ENCODE data around the gene GLIS1. TPM values are rescaled to one million over a fixed set of nuclear protein-coding genes. Genes with fewer than 3 reads are reported as not detected.
A peak's percentile ranks its signal among the peaks of the same experiment; 100 is the strongest.

Gene GLIS1
- total and polyA plus RNA-seq, 5 donors from 2014 or later = not detected

DNA sequence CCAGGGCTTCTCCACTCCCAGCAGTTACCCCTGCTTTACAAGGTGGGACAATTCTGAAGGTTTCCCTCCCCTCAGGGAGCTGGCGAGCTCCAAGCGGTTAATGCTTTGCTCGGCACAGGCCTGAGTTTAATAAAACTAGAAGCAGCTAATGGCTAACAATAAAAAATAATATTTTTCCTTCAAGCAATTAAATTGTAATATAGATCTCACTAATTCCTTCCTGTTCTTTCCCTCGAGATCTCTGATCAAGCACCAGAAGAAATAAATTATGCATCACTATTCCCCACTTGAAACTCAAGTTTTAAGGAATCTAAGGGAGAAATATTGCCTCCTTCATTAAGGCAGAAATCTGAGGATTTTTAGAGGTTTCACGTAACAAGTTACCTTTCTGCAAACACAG is 42.9 kb downstream of the GLIS1 start:
- Mint-ChIP-seq H3K27me3 (peaks cover 5% of the 10 kb centered on the region), H3K4me3 (no peak overlapping the region), H3K27ac (no peak overlapping the region), H3K4me1 (peaks cover 0 to 2% (median 0%) of the 10 kb centered on the region in 4 donors), H3K9me3 (no peaks in the 10 kb centered on the region), H3K36me3 (no peaks in the 10 kb centered on the region)
- no peak overlapping the region for H3K27ac ChIP-seq (ENCODE audit: insufficient read depth, low read length, poor library complexity, severe bottlenecking)
- ATAC-seq (ENCODE audit: low read depth in 2 of 2) (no peak), DNase-seq (no peak)
- no peak overlapping the region for H3K4me3 ChIP-seq (ENCODE audit: low read depth, low read length)
- no peaks in the 10 kb centered on the region for H3K27me3 ChIP-seq (ENCODE audit: control insufficient read depth, insufficient read depth, low read length)
- H3K9me3 ChIP-seq (ENCODE audit: control insufficient read depth in 2 of 2, low read length in 2 of 2) = no peaks in the 10 kb centered on the region
- H3K36me3 ChIP-seq (ENCODE audit: control insufficient read depth, insufficient read depth, low read length) = no peaks in the 10 kb centered on the region
- H3K4me1 ChIP-seq (ENCODE audit: control insufficient read depth, insufficient read depth, low read length, poor library complexity, severe bottlenecking) = no peaks in the 10 kb centered on the region

DNA sequence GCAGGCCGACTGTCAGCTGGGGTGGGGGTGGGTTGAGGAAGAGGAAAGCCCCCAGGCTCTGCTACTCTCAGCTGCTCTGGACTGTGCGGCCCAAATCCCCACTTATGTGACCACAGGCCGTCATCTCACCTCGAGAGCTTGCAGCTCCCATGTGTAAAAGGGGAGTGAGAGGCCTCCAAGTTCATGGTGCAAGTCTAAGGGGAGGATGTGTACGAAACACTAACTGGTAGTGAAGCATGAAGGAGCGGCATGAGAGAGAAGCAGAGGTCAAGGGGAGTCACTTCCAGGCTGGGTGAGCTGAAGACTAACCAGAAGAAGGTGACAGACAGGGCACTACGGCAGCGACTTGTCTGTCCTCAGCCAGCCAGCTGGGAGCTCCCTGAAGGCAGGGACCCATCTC is 43.8 kb downstream of the GLIS1 start:
- no peaks in the 10 kb centered on the region for H3K9me3 ChIP-seq (ENCODE audit: control insufficient read depth in 2 of 2, low read length in 2 of 2)
- no peaks in the 10 kb centered on the region for H3K4me1 ChIP-seq (ENCODE audit: control insufficient read depth, insufficient read depth, low read length, poor library complexity, severe bottlenecking)
- Mint-ChIP-seq H3K27ac (no peak overlapping the region), H3K4me3 (no peak overlapping the region), H3K36me3 (no peaks in the 10 kb centered on the region), H3K4me1 (peaks cover 0 to 2% (median 0%) of the 10 kb centered on the region in 4 donors), H3K27me3 (peaks cover under 1% of the 10 kb centered on the region), H3K9me3 (no peaks in the 10 kb centered on the region)
- H3K27me3 ChIP-seq (ENCODE audit: control insufficient read depth, insufficient read depth, low read length) = no peaks in the 10 kb centered on the region
- H3K36me3 ChIP-seq (ENCODE audit: control insufficient read depth, insufficient read depth, low read length) = no peaks in the 10 kb centered on the region
- DNase-seq (no peak), ATAC-seq (ENCODE audit: low read depth in 2 of 2) (no peak)
- H3K27ac ChIP-seq (ENCODE audit: insufficient read depth, low read length, poor library complexity, severe bottlenecking) = no peak overlapping the region
- H3K4me3 ChIP-seq (ENCODE audit: low read depth, low read length) = no peak overlapping the region

DNA sequence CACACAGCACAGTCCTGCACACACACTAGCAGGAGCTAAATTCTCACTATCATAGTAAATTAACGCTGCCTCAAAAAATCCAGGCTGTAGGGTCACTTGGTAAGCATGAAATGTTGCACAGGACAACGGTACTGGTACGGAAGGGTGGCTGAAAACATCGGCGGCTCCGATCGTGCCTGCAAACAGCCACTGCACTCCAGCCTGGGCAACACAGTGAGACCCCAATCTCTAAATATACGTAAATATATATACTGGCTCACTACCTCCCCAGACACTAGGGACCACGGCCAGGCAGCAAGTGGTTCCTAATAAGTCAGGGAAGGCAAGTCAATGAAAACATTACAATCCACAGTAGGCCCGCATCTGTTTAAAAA is 44.3 kb downstream of the GLIS1 start:
- Mint-ChIP-seq H3K4me3 (no peak overlapping the region), H3K4me1 (peaks cover 0 to 2% (median 0%) of the 10 kb centered on the region in 4 donors), H3K36me3 (no peaks in the 10 kb centered on the region), H3K27me3 (peaks cover 4% of the 10 kb centered on the region), H3K9me3 (no peaks in the 10 kb centered on the region), H3K27ac (no peak overlapping the region)
- ATAC-seq (ENCODE audit: low read depth in 2 of 2) (no peak), DNase-seq (no peak)
- Histone ChIP-seq H3K4me3 (ENCODE audit: low read depth, low read length) (no peak overlapping the region), H3K36me3 (ENCODE audit: control insufficient read depth, insufficient read depth, low read length) (no peaks in the 10 kb centered on the region), H3K27ac (ENCODE audit: insufficient read depth, low read length, poor library complexity, severe bottlenecking) (no peak overlapping the region), H3K4me1 (ENCODE audit: control insufficient read depth, insufficient read depth, low read length, poor library complexity, severe bottlenecking) (no peaks in the 10 kb centered on the region), H3K9me3 (ENCODE audit: control insufficient read depth in 2 of 2, low read length in 2 of 2) (no peaks in the 10 kb centered on the region), H3K27me3 (ENCODE audit: control insufficient read depth, insufficient read depth, low read length) (no peaks in the 10 kb centered on the region)

DNA sequence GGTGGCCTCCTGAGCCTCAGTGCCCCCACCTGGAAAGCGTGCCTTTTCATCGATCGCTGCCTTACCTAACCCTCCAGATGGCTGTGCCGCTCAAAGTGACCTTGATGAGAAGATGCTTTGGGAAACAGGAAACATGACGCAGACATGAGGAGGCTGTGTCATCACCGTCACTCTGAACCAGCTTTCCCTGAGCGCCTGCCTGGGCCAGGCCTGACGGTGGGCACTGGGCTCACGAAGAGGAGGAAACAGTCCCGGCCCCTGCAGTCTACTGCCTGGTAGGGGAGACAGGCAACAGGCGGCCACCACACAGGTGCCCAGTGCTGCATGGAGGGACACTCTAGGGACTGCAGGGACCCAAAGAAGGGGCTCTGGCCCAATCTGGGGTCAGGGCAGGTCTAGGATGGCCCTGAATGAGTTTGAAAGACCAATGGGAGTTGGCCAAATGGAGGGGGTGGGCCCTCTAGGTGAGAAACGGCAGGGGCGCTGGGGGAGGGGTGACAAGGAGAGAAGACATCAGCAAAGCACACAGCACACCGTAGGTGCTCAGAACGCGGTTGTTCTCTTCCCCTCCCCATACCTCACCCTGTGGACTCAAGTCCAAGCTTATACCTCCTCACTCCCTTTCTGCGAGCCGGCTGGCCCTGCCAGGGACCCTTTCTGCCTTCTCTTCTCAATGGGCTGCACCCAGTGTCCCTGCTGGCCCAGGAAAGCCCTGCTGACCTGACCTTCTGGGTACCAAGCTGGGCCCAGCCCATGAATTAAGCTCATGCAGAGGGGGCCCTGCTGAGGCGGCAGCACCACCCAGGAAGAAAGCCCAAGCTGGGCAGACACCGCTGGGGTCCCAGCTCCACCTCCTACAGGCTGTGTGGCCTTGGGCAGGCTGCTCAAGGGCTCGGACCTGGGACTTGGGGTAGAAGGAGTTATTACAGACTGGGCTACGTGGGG is 44.9 kb downstream of the GLIS1 start:
- no peaks in the 10 kb centered on the region for H3K36me3 Mint-ChIP-seq
- no peak overlapping the region for H3K4me3 Mint-ChIP-seq
- no peak for DNase-seq
- Histone ChIP-seq H3K27ac (ENCODE audit: insufficient read depth, low read length, poor library complexity, severe bottlenecking) (no peak overlapping the region), H3K36me3 (ENCODE audit: control insufficient read depth, insufficient read depth, low read length) (no peaks in the 10 kb centered on the region), H3K4me3 (ENCODE audit: low read depth, low read length) (no peak overlapping the region), H3K9me3 (ENCODE audit: control insufficient read depth in 2 of 2, low read length in 2 of 2) (no peaks in the 10 kb centered on the region), H3K4me1 (ENCODE audit: control insufficient read depth, insufficient read depth, low read length, poor library complexity, severe bottlenecking) (no peaks in the 10 kb centered on the region), H3K27me3 (ENCODE audit: control insufficient read depth, insufficient read depth, low read length) (no peaks in the 10 kb centered on the region)
- ATAC-seq (ENCODE audit: low read depth in 2 of 2) = no peak
- H3K27ac Mint-ChIP-seq = no peak overlapping the region
- H3K9me3 Mint-ChIP-seq = no peaks in the 10 kb centered on the region
- peaks cover 0 to 2% (median 0%) of the 10 kb centered on the region in 4 donors for H3K4me1 Mint-ChIP-seq
- H3K27me3 Mint-ChIP-seq = peaks cover 5% of the 10 kb centered on the region

DNA sequence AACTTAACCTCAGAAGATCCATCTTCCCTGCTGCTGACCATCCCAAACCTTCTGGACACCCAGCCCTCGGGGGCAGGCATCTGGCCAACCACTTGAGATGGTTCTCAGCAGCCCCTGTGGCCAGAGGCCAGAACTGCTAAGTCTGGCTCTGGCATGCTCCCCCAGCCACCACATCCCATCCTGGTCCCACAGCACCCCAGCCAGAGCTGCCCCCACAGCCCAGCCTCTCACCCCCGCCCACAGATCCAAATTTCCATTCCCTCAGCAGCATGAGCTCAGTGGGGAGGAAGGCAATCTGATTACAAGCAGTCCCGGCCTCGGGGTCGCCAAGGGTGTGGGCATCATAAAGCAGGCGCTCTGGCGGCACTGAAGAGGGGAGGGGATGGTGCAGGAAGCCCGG is 45.6 kb downstream of the GLIS1 start:
- Histone ChIP-seq H3K27me3 (ENCODE audit: control insufficient read depth, insufficient read depth, low read length) (no peaks in the 10 kb centered on the region), H3K36me3 (ENCODE audit: control insufficient read depth, insufficient read depth, low read length) (no peaks in the 10 kb centered on the region), H3K4me3 (ENCODE audit: low read depth, low read length) (no peak overlapping the region), H3K4me1 (ENCODE audit: control insufficient read depth, insufficient read depth, low read length, poor library complexity, severe bottlenecking) (no peaks in the 10 kb centered on the region), H3K9me3 (ENCODE audit: control insufficient read depth in 2 of 2, low read length in 2 of 2) (no peaks in the 10 kb centered on the region), H3K27ac (ENCODE audit: insufficient read depth, low read length, poor library complexity, severe bottlenecking) (no peak overlapping the region)
- ATAC-seq (ENCODE audit: low read depth in 2 of 2) (no peak), DNase-seq (no peak)
- H3K27ac Mint-ChIP-seq = no peak overlapping the region
- H3K36me3 Mint-ChIP-seq = no peaks in the 10 kb centered on the region
- no peak overlapping the region for H3K4me3 Mint-ChIP-seq
- peaks cover 0 to 2% (median 0%) of the 10 kb centered on the region in 4 donors for H3K4me1 Mint-ChIP-seq
- peaks cover 5% of the 10 kb centered on the region for H3K27me3 Mint-ChIP-seq
- no peaks in the 10 kb centered on the region for H3K9me3 Mint-ChIP-seq

DNA sequence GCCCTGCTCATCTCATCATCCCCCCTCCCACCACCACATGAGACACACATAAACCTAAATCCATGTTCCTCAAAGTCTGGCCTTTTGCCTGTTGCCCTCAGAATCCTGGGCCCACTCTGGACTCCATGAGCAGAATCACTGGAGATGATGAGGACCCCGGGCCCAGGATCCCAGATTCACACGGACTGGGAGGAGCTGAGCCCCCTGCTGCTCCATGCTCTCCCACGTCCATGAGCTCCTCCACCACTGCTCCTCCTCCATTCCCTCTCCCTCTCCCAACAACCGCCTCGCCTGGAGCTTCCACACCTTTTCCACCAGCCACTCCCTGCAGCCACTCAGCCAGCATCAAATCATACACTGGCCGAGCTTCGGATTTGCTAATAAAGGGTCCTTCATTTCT is 47.6 kb downstream of the GLIS1 start:
- no peaks in the 10 kb centered on the region for H3K27me3 ChIP-seq (ENCODE audit: control insufficient read depth, insufficient read depth, low read length)
- no peaks in the 10 kb centered on the region for H3K9me3 Mint-ChIP-seq
- no peak overlapping the region for H3K27ac Mint-ChIP-seq
- H3K27me3 Mint-ChIP-seq = peaks cover 5% of the 10 kb centered on the region
- no peak overlapping the region for H3K4me3 Mint-ChIP-seq
- H3K36me3 Mint-ChIP-seq = no peaks in the 10 kb centered on the region
- H3K4me3 ChIP-seq (ENCODE audit: low read depth, low read length) = no peak overlapping the region
- H3K27ac ChIP-seq (ENCODE audit: insufficient read depth, low read length, poor library complexity, severe bottlenecking) = no peak overlapping the region
- no peak for ATAC-seq (ENCODE audit: low read depth in 2 of 2)
- H3K4me1 Mint-ChIP-seq = no peaks in the 10 kb centered on the region
- H3K4me1 ChIP-seq (ENCODE audit: control insufficient read depth, insufficient read depth, low read length, poor library complexity, severe bottlenecking) = no peaks in the 10 kb centered on the region
- no peak for DNase-seq
- H3K36me3 ChIP-seq (ENCODE audit: control insufficient read depth, insufficient read depth, low read length) = no peaks in the 10 kb centered on the region
- no peaks in the 10 kb centered on the region for H3K9me3 ChIP-seq (ENCODE audit: control insufficient read depth in 2 of 2, low read length in 2 of 2)

DNA sequence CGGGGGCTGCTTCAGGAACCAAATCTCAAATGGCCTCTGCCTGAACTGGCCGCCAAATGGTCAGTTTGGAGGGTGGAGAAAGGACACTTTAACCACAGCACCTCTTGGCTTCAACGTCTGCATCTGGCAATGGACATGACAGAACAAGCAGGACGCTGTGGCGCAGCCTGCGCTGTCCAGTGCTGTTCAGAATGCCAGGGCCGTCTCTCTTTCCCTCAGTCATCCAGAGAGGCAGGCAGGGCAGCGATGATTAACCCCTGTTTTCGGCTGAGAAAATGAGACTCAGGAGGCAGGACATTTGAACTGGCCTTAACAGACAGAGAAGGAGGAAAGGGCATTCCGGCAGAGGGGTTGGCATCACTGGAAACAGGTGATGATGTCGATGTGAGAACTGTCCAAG is 48.6 kb downstream of the GLIS1 start:
- no peaks in the 10 kb centered on the region for H3K27me3 ChIP-seq (ENCODE audit: control insufficient read depth, insufficient read depth, low read length)
- no peak overlapping the region for H3K4me3 Mint-ChIP-seq
- DNase-seq (no peak), ATAC-seq (ENCODE audit: low read depth in 2 of 2) (no peak)
- peaks cover 10% of the 10 kb centered on the region for H3K27me3 Mint-ChIP-seq
- H3K4me1 ChIP-seq (ENCODE audit: control insufficient read depth, insufficient read depth, low read length, poor library complexity, severe bottlenecking) = no peaks in the 10 kb centered on the region
- H3K9me3 ChIP-seq (ENCODE audit: control insufficient read depth in 2 of 2, low read length in 2 of 2) = no peaks in the 10 kb centered on the region
- no peak overlapping the region for H3K27ac Mint-ChIP-seq
- no peaks in the 10 kb centered on the region for H3K4me1 Mint-ChIP-seq
- no peaks in the 10 kb centered on the region for H3K36me3 Mint-ChIP-seq
- no peaks in the 10 kb centered on the region for H3K36me3 ChIP-seq (ENCODE audit: control insufficient read depth, insufficient read depth, low read length)
- H3K9me3 Mint-ChIP-seq = no peaks in the 10 kb centered on the region
- H3K27ac ChIP-seq (ENCODE audit: insufficient read depth, low read length, poor library complexity, severe bottlenecking) = no peak overlapping the region
- H3K4me3 ChIP-seq (ENCODE audit: low read depth, low read length) = no peak overlapping the region

DNA sequence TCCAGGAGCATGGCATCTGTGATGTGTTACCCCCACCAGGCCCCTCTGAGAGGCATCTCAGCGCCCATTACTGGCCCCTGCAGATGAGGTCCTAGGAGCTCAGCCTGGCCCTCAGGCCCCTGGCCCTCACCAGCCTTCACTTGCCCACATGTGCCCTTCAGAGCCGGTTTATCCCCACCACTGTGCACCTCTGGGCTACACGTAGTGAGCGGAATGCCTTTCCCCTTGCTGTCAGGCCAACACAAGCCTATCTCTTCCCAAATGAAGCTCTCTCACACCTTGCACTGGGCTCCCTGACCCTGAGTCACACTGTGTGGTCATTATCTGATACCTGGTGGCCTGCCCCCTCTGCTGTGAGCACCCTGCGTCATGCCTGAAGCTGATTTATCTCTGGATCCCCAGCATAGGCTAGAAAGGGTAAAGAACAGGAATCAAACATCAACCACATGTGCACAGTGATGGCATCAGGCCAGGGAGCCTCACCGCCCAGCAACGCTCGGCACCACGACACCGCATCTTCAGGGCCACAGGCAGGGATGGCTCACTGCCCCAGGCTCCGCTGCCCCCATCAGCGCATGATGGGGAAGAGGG is 49.1 kb downstream of the GLIS1 start:
- Histone ChIP-seq H3K4me3 (ENCODE audit: low read depth, low read length) (no peak overlapping the region), H3K9me3 (ENCODE audit: control insufficient read depth in 2 of 2, low read length in 2 of 2) (no peaks in the 10 kb centered on the region), H3K4me1 (ENCODE audit: control insufficient read depth, insufficient read depth, low read length, poor library complexity, severe bottlenecking) (no peaks in the 10 kb centered on the region), H3K27me3 (ENCODE audit: control insufficient read depth, insufficient read depth, low read length) (no peaks in the 10 kb centered on the region), H3K36me3 (ENCODE audit: control insufficient read depth, insufficient read depth, low read length) (no peaks in the 10 kb centered on the region), H3K27ac (ENCODE audit: insufficient read depth, low read length, poor library complexity, severe bottlenecking) (no peak overlapping the region)
- DNase-seq (no peak), ATAC-seq (ENCODE audit: low read depth in 2 of 2) (peak in 1 of 2 donors; percentile 23)
- Mint-ChIP-seq H3K27me3 (peaks cover 13% of the 10 kb centered on the region), H3K9me3 (peaks cover 0 to under 1% (median 0%) of the 10 kb centered on the region in 7 donors), H3K36me3 (no peaks in the 10 kb centered on the region), H3K27ac (no peak overlapping the region), H3K4me1 (no peaks in the 10 kb centered on the region), H3K4me3 (no peak overlapping the region)
